Upper lobe of right lung (tissue), 1 donor: ENCODE data around the gene OR13D1. TPM values are rescaled to one million over a fixed set of nuclear protein-coding genes. Genes with fewer than 3 reads are reported as not detected.

ENCODE experiments used
- ATAC-seq: fragments of 200-7000 bp; cut with Tn5 transposase; one replicate; pipeline ENCODE4 v1.9.1; 2020; ENCODE audit warnings: mild to moderate bottlenecking, moderate library complexity
- DNase-seq: peaks from one replicate; pipeline ENCODE4 v3.0.0-alpha.2; 2020
- H3K27ac ChIP-seq: fragments of 200-600 bp; one replicate; pipeline ENCODE4 v1.8.0; 2022
- H3K27me3 ChIP-seq: fragments of 200-600 bp; one replicate; pipeline ENCODE4 v1.8.0; 2022; ENCODE audit warnings: mild to moderate bottlenecking
- H3K36me3 ChIP-seq: fragments of 200-600 bp; one replicate; pipeline ENCODE4 v1.8.0; 2022
- H3K4me1 ChIP-seq: fragments of 200-600 bp; one replicate; pipeline ENCODE4 v1.8.0; 2022
- H3K4me3 ChIP-seq: fragments of 200-600 bp; one replicate; pipeline ENCODE4 v1.8.0; 2022; ENCODE audit warnings: mild to moderate bottlenecking
- H3K9me3 ChIP-seq: fragments of 200-600 bp; one replicate; pipeline ENCODE4 v1.8.0; 2022
- intact Hi-C: fragments of 100-400 bp; cut with DNase I; formaldehyde crosslinking; loops from one replicate; pipeline ENCODE4 v1.11.0; 2022
- long read RNA-seq: library from polyadenylated mRNA; unstranded; transcript quantifications from one replicate; pipeline ENCODE4 v2.0.0, GENCODE V29; 2021
- total RNA-seq: library from RNA; stranded (reverse); fragmentation: NEBNext Ultra II Directional; extraction: Animal tissue kit (Norgen Biotek cat#: 25700); gene quantifications from one replicate; pipeline ENCODE4 v1.2.1, GENCODE V29; 2021
- TF ChIP-seq, protein P1 (sequence below): fragments of 200-600 bp; IDR thresholded peaks from one replicate; pipeline ENCODE4 v1.8.0; 2022; ENCODE audit warnings: antibody characterized with exemption
- donor health status: DM: no; HTN: yes; CAD: no; lungs with severe emphysema.

Gene OR13D1, protein sequence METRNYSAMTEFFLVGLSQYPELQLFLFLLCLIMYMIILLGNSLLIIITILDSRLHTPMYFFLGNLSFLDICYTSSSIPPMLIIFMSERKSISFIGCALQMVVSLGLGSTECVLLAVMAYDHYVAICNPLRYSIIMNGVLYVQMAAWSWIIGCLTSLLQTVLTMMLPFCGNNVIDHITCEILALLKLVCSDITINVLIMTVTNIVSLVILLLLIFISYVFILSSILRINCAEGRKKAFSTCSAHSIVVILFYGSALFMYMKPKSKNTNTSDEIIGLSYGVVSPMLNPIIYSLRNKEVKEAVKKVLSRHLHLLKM
- not detected for total RNA-seq
- long read RNA-seq = 0 reads

DNA sequence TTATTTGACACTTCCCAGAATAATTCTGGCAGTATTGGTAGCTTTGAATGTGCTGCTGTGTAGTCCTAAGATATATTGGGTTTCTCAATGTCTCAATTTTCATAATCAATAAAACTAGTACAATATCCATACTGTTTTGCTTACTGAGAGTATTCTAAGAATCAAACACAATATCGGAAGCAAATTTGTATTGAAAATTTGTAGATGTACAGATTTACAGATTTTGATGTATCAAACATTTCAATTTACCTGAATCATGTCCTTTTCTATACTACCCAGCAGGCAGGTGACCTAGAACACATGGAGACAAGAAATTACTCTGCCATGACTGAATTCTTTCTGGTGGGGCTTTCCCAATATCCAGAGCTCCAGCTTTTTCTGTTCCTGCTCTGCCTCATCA, at the start of gene OR13D1:
Gene OR13D1, plus strand, starts transcription at position 301 of the 400 bp plus-strand sequence. Its CDS starts 0 bp downstream, at position 301.
- no peaks in the 10 kb centered on the region for H3K27me3 ChIP-seq
- DNase-seq (no peak), ATAC-seq (no peak)
- TF ChIP-seq, protein P1, sequence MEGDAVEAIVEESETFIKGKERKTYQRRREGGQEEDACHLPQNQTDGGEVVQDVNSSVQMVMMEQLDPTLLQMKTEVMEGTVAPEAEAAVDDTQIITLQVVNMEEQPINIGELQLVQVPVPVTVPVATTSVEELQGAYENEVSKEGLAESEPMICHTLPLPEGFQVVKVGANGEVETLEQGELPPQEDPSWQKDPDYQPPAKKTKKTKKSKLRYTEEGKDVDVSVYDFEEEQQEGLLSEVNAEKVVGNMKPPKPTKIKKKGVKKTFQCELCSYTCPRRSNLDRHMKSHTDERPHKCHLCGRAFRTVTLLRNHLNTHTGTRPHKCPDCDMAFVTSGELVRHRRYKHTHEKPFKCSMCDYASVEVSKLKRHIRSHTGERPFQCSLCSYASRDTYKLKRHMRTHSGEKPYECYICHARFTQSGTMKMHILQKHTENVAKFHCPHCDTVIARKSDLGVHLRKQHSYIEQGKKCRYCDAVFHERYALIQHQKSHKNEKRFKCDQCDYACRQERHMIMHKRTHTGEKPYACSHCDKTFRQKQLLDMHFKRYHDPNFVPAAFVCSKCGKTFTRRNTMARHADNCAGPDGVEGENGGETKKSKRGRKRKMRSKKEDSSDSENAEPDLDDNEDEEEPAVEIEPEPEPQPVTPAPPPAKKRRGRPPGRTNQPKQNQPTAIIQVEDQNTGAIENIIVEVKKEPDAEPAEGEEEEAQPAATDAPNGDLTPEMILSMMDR = no peak
- no peaks in the 10 kb centered on the region for H3K4me1 ChIP-seq
- no peaks in the 10 kb centered on the region for H3K36me3 ChIP-seq
- no peak within 1 kb of the TSS for H3K4me3 ChIP-seq
- no peaks in the 10 kb centered on the region for H3K9me3 ChIP-seq
- no peak within 1 kb of the TSS for H3K27ac ChIP-seq
- intact Hi-C loops = no loop called here

DNA sequence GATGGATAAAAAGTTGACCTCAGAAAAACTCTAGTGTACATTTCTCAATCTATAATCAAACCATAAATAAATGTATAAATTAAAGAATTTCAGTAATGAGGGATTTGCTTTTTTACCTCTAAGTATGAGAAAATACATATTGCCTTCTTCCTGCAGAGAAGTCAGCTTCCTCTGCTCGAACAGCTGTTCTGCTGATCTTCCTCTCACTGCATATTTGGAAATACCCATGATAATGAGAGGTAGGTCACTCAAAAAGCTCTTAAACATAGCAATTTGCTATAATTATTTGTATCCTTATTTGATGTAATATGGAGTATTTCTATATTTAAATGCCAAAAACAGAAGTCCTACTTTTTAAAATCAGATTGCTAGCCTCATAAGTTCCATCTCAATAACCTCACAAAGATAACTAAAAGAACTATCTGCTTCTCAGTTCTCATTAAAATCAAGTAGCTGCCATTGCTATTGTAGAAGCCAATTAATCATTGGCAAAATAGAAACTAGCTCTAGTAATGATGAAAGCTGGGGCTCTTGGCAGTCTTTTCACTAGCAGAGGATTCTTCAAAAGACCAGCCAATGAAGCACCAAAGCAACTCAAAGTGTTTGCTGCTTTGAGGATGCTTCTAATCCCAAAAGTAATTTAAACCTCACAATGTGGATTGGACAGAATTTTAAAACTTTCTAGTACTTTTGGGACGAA, 35.7 kb upstream of the OR13D1 start:
- H3K9me3 ChIP-seq = no peaks in the 10 kb centered on the region
- TF ChIP-seq, protein P1 = no peak
- no peaks in the 10 kb centered on the region for H3K36me3 ChIP-seq
- no peaks in the 10 kb centered on the region for H3K27me3 ChIP-seq
- ATAC-seq (no peak), DNase-seq (no peak)
- intact Hi-C loops = no loop called here
- no peak overlapping the region for H3K27ac ChIP-seq
- no peak overlapping the region for H3K4me3 ChIP-seq
- H3K4me1 ChIP-seq = no peaks in the 10 kb centered on the region

DNA sequence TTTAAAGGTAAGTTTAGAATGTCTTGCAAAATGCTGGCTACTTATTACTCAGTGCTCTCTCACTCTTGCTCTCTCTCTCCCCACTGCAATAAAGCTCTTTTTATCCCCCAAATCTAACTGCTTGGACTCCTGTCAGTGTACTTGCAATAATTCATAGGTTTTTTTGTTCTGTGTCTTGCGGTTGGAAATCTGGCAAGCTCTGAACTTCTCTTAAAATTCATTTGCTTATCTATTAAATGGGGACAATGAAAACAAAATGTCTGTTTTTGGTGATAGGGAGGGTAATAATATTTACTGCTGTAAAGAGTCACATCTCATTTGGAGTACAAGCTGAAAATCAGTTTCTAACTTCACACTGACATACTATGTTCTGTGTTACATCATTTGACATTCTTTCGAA, 18.7 kb upstream of the OR13D1 start:
- Histone ChIP-seq H3K9me3 (no peaks in the 10 kb centered on the region), H3K4me1 (no peaks in the 10 kb centered on the region), H3K27me3 (no peaks in the 10 kb centered on the region), H3K36me3 (no peaks in the 10 kb centered on the region), H3K4me3 (no peak overlapping the region), H3K27ac (no peak overlapping the region)
- TF ChIP-seq, protein P1 = no peak
- intact Hi-C loops = no loop called here
- ATAC-seq (no peak), DNase-seq (no peak)

DNA sequence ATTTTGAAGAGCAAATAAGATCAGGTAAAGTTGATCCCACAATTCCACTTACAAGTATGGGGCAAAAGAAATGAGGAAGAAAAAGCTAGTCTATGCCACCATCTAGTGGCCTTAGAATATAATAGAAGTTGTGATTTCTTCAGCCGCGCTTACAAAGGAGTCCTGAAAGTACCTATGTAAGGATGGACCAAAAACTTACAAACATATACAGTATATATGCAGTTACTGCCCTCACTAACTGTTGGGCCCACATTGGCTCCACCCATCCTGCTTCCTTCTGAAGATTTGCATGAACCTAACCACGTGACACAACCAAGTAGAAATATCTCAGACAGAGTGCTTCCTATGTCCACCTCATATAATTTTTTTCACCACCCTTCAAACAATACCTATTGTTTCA, 11.7 kb upstream of the OR13D1 start:
- ATAC-seq (peak; percentile 57), DNase-seq (no peak)
- H3K27me3 ChIP-seq = no peaks in the 10 kb centered on the region
- no peak overlapping the region for H3K27ac ChIP-seq
- no peak overlapping the region for H3K4me3 ChIP-seq
- no peaks in the 10 kb centered on the region for H3K4me1 ChIP-seq
- TF ChIP-seq, protein P1 = peak; percentile 37
- no peaks in the 10 kb centered on the region for H3K36me3 ChIP-seq
- intact Hi-C loops = no loop called here
- no peaks in the 10 kb centered on the region for H3K9me3 ChIP-seq

DNA sequence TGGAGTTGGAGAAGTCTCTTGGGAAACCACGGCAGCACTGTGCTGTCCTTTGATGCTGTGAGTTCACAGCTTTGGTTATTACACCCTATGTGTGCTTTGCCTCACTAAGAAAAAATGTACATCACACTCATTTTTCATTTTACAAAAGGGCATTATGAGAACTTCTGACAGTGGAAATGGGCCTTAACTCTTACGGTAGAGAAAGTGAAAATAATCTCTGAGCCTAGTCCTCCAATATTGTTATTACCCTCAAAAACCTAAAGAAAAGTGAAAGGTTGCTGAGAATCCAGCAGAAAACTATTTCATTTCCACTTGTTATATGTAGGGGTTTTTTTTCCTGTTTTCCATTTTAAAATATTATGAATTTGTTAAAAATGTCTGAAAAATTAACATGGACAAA, 8.2 kb upstream of the OR13D1 start:
- intact Hi-C loops = no loop called here
- DNase-seq (no peak), ATAC-seq (no peak)
- no peaks in the 10 kb centered on the region for H3K36me3 ChIP-seq
- no peaks in the 10 kb centered on the region for H3K4me1 ChIP-seq
- H3K27me3 ChIP-seq = no peaks in the 10 kb centered on the region
- H3K9me3 ChIP-seq = no peaks in the 10 kb centered on the region
- H3K27ac ChIP-seq = no peak overlapping the region
- TF ChIP-seq, protein P1 = no peak
- H3K4me3 ChIP-seq = no peak overlapping the region
